GM21619 (cell line): ENCODE data around the gene PTPRN2.

Experiments used
- ATAC-seq: cut with Tn5 transposase; IDR thresholded peaks from one replicate; pipeline ENCODE4 v1.9.1; 2021; ENCODE audit not compliant: unreplicated experiment

PTPRN2 gene

GRCh38 chr7:158447506-158448171, 140.0 kb downstream of the PTPRN2 start:
- ATAC-seq = no peak

- no peak for ATAC-seq
Measured at GRCh38 chr7:158447151-158447505, 140.5 kb downstream of the PTPRN2 start.

GRCh38 chr7:158446706-158447105, 140.9 kb downstream of the PTPRN2 start:
- ATAC-seq = no peak

- no peak for ATAC-seq
Measured at GRCh38 chr7:158446281-158446680, 141.3 kb downstream of the PTPRN2 start.

GRCh38 chr7:158445421-158446175, 142.0 kb downstream of the PTPRN2 start:
- no peak for ATAC-seq

- ATAC-seq = no peak
Measured at GRCh38 chr7:158444501-158445420, 142.9 kb downstream of the PTPRN2 start.

- ATAC-seq = no peak
Measured at GRCh38 chr7:158443688-158444483, 143.7 kb downstream of the PTPRN2 start.

- ATAC-seq = no peak
Measured at GRCh38 chr7:158443014-158443687, 144.5 kb downstream of the PTPRN2 start.

GRCh38 chr7:158442260-158442659, 145.4 kb downstream of the PTPRN2 start:
- ATAC-seq = no peak

- ATAC-seq = no peak
Measured at GRCh38 chr7:158439035-158439434, 148.6 kb downstream of the PTPRN2 start.

GRCh38 chr7:158432369-158433341, 155.0 kb downstream of the PTPRN2 start:
- no peak for ATAC-seq

- ATAC-seq = no peak
Measured at GRCh38 chr7:158431941-158432347, 155.7 kb downstream of the PTPRN2 start.

- no peak for ATAC-seq
Measured at GRCh38 chr7:158431055-158431940, 156.3 kb downstream of the PTPRN2 start.

GRCh38 chr7:158430308-158431034, 157.2 kb downstream of the PTPRN2 start:
- ATAC-seq = no peak

GRCh38 chr7:158428837-158429753, 158.5 kb downstream of the PTPRN2 start:
- no peak for ATAC-seq

GRCh38 chr7:158428131-158428836, 159.3 kb downstream of the PTPRN2 start:
- ATAC-seq = no peak
